NCI-H460 (cell line): ENCODE results near the gene MEIS2. TPM values are rescaled to one million over a fixed set of nuclear protein-coding genes. Genes with fewer than 3 reads are reported as not detected.

Experiments used
- DNase-seq: peaks from one replicate; pipeline ENCODE4 v3.0.0-alpha.2; 2016; ENCODE audit warnings: low read depth; ENCODE audit errors: extremely low read depth
- total RNA-seq: library from RNA; depleted of rRNA; stranded (reverse); fragments of >200 nt; shearing (Covaris generic); gene quantifications from 2 replicates; pipeline ENCODE4 v1.2.3, GENCODE V29; 2014

MEIS2 gene
- total RNA-seq, 1 experiment from 2014 or later: 13.0 TPM

GRCh38 chr15:37115538-37115937 lies 15.2 kb upstream of the MEIS2 start:
- DNase-seq: no peak

- DNase-seq: no peak
These were observed 12.8 kb upstream of the MEIS2 start for GRCh38 chr15:37112971-37113670.

GRCh38 chr15:37112171-37112570 lies 11.8 kb upstream of the MEIS2 start:
- no peak for DNase-seq

- DNase-seq: no peak
These were observed 11.0 kb upstream of the MEIS2 start for GRCh38 chr15:37111427-37111717.

GRCh38 chr15:37109872-37110572 lies 9.7 kb upstream of the MEIS2 start:
- DNase-seq: no peak

- no peak for DNase-seq
These were observed 9.0 kb upstream of the MEIS2 start for GRCh38 chr15:37109168-37109871.

GRCh38 chr15:37108381-37109167 lies 8.2 kb upstream of the MEIS2 start:
- DNase-seq: no peak

- DNase-seq: no peak
These were observed 7.5 kb upstream of the MEIS2 start for GRCh38 chr15:37107744-37108380.

GRCh38 chr15:37107071-37107743 lies 6.9 kb upstream of the MEIS2 start:
- no peak for DNase-seq

- DNase-seq: no peak
These were observed 6.2 kb upstream of the MEIS2 start for GRCh38 chr15:37106490-37107001.

- no peak for DNase-seq
These were observed 5.5 kb upstream of the MEIS2 start for GRCh38 chr15:37105889-37106288.

GRCh38 chr15:37105029-37105428 lies 4.7 kb upstream of the MEIS2 start:
- no peak for DNase-seq

- no peak for DNase-seq
These were observed 4.2 kb upstream of the MEIS2 start for GRCh38 chr15:37104424-37104981.

- no peak for DNase-seq
These were observed 3.4 kb upstream of the MEIS2 start for GRCh38 chr15:37103475-37104423.

GRCh38 chr15:37103163-37103435 lies 2.8 kb upstream of the MEIS2 start:
- no peak for DNase-seq

- no peak for DNase-seq
These were observed 2.2 kb upstream of the MEIS2 start for GRCh38 chr15:37102305-37103162.

GRCh38 chr15:37101980-37102304 lies 1.6 kb upstream of the MEIS2 start:
- no peak for DNase-seq

GRCh38 chr15:37100966-37101215 lies 542 bp upstream of the MEIS2 start:
- DNase-seq: no peak
